GM12892 (cell line): ENCODE data around the gene HSF2BP.
"Not testable (repeated sequence)": the region's sequence is repeated elsewhere in the genome, so short reads cannot be mapped to it uniquely, and the experiment has no call there.

ENCODE experiments used
- POLR2A ChIP-seq: IDR thresholded peaks from 2 replicates; pipeline ENCODE4 v1.6.1; 2011; ENCODE audit warnings: low read depth, low read length, control low read depth
- POLR2AphosphoS5 ChIP-seq: IDR thresholded peaks from 2 replicates; pipeline ENCODE4 v1.6.1; 2011; ENCODE audit warnings: low read depth, low read length, control low read depth
- TAF1 ChIP-seq: IDR thresholded peaks from 2 replicates; pipeline ENCODE4 v1.6.1; 2011; ENCODE audit warnings: low read depth, mild to moderate bottlenecking, control low read depth, low read length, borderline replicate concordance

DNA sequence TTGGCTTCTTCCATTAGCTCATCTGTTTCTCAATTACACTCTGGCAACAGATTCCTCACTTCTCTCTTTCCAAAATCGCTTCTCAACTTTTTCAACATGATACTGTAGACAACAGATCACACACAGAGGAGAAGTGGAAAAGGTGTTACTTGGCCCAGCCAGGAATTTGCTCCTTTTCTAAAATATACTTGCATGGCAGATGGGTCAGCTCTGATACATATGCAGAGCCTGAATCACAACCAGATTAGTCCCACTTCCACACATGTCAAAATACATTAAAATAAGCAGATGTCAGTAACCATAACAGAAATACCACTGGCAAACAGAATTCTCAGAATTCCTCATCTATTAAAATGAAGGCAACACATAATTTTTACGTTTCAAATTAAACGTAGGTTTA, 89.1 kb downstream of the HSF2BP start:
- not testable (repeated sequence) for TF ChIP-seq POLR2A, POLR2AphosphoS5, TAF1
